ENCODE results near the gene DCAF6.

GRCh38 chr1:168082008-168082876 is 145.8 kb downstream of the DCAF6 start:
- TF ChIP-seq POLR2A (IDR thresholded peaks at IDR 0.05; ENCODE audit: low read depth, low read length) (no peak), POLR2AphosphoS5 (IDR thresholded peaks at IDR 0.05; ENCODE audit: low read depth, low read length) (no peak), TAF1 (IDR thresholded peaks at IDR 0.05; ENCODE audit: borderline replicate concordance, low read depth, low read length) (no peak)
